Measurements from ENCODE around the gene UBE2E3. TPM values are rescaled to one million over a fixed set of nuclear protein-coding genes. Genes with fewer than 3 reads are reported as not detected.
A peak's percentile ranks its signal among the peaks of the same experiment; 100 is the strongest.

UBE2E3 gene
- total and polyA plus RNA-seq, 2 of the 13 experiments (the other 11 are each of a cell fraction or from before 2014, with no cell fraction given), result 45.7 to 92.6 TPM

GRCh38 chr2:180979749-180980105 is 678 bp upstream of the UBE2E3 start (continued):
- TF ChIP-seq BRCA1 (CRISPR knock-in tag; IDR thresholded peaks at IDR 0.05), result 0 out of 2 replicates have a peak, but pooled peaks have one; percentile 62
- no peak for TF ChIP-seq ZFYVE20 (CRISPR knock-in tag; IDR thresholded peaks at IDR 0.05; ENCODE audit: borderline replicate concordance, low read depth)
- TF ChIP-seq RARG (CRISPR knock-in tag; IDR thresholded peaks at IDR 0.05; ENCODE audit: low read depth), result 0 out of 2 replicates have a peak, but pooled peaks have one; percentile 17
- TF ChIP-seq NR2C2 (CRISPR knock-in tag; IDR thresholded peaks at IDR 0.05; ENCODE audit: borderline replicate concordance), result 0 out of 2 replicates have a peak, but pooled peaks have one; percentile 5
- TF ChIP-seq NCOR1 (IDR thresholded peaks at IDR 0.05; ENCODE audit: borderline replicate concordance, low read length), result no peak
- no peak for TF ChIP-seq IKZF1 (IDR thresholded peaks at IDR 0.05)
- TF ChIP-seq ZNF460 (CRISPR knock-in tag; IDR thresholded peaks at IDR 0.05; ENCODE audit: borderline replicate concordance), result no peak
- peak; percentile 75; the same call in 1 of the 2 replicates for TF ChIP-seq SSRP1 (CRISPR knock-in tag; IDR thresholded peaks at IDR 0.05)
- no peak for TF ChIP-seq CEBPZ (IDR thresholded peaks at IDR 0.05; ENCODE audit: low read length)
- no peak for TF ChIP-seq ZNF598 (CRISPR knock-in tag; IDR thresholded peaks at IDR 0.05; ENCODE audit: borderline replicate concordance)
- no peak for TF ChIP-seq NBN (conservative IDR thresholded peaks at IDR 0.05)
- TF ChIP-seq CEBPG (CRISPR knock-in tag; IDR thresholded peaks at IDR 0.05), result no peak
- peak; percentile 62; the same call in 1 of the 2 replicates for TF ChIP-seq DNMT3B (CRISPR knock-in tag; conservative IDR thresholded peaks at IDR 0.05)
- 0 out of 2 replicates have a peak, but pooled peaks have one; percentile 12 for TF ChIP-seq ERF (CRISPR knock-in tag; IDR thresholded peaks at IDR 0.05)
- peak; percentile 9; the same call in 1 of the 2 replicates for TF ChIP-seq SAP130 (CRISPR knock-in tag; IDR thresholded peaks at IDR 0.05; ENCODE audit: low read depth)
- TF ChIP-seq PHB2 (IDR thresholded peaks at IDR 0.05; ENCODE audit: partially characterized antibody), result no peak
- TF ChIP-seq ZNF12 (CRISPR knock-in tag; IDR thresholded peaks at IDR 0.05), result no peak
- TF ChIP-seq SMARCC2 (IDR thresholded peaks at IDR 0.05), result no peak
- no peak for TF ChIP-seq ZBTB37 (CRISPR knock-in tag; IDR thresholded peaks at IDR 0.05)
- TF ChIP-seq KDM2A (CRISPR knock-in tag; IDR thresholded peaks at IDR 0.05; ENCODE audit: borderline replicate concordance, low read depth), result no peak
- no peak for TF ChIP-seq CERS6 (CRISPR knock-in tag; IDR thresholded peaks at IDR 0.05)
- no peak for TF ChIP-seq ZNF749 (CRISPR knock-in tag; IDR thresholded peaks at IDR 0.05; ENCODE audit: borderline replicate concordance)
- 0 out of 2 replicates have a peak, but pooled peaks have one; percentile 23 for TF ChIP-seq ZNF292 (CRISPR knock-in tag; IDR thresholded peaks at IDR 0.05; ENCODE audit: borderline replicate concordance, low read depth)
- no peak for TF ChIP-seq RXRA (CRISPR knock-in tag; IDR thresholded peaks at IDR 0.05)
- no peak for TF ChIP-seq STAT5B (CRISPR knock-in tag; IDR thresholded peaks at IDR 0.05)
- TF ChIP-seq ZSCAN29 (CRISPR knock-in tag; conservative IDR thresholded peaks at IDR 0.05), result no peak
- no peak for TF ChIP-seq GABPB1 (CRISPR knock-in tag; IDR thresholded peaks at IDR 0.05)
- TF ChIP-seq FOXA1 (IDR thresholded peaks at IDR 0.05), result no peak
- TF ChIP-seq FOXA1 (CRISPR knock-in tag; IDR thresholded peaks at IDR 0.05), result no peak
- TF ChIP-seq ZNF17 (CRISPR knock-in tag; IDR thresholded peaks at IDR 0.05), result no peak
